Psoas muscle (tissue), 8 donors: ENCODE results near the gene DOP1A. TPM values are rescaled to one million over a fixed set of nuclear protein-coding genes. Genes with fewer than 3 reads are reported as not detected.

Experiments used
- ATAC-seq, 4 donors: fragments of 200-7000 bp; cut with Tn5 transposase; one replicate each; pipeline ENCODE4 v1.9.1; 2020; ENCODE audit warnings: moderate library complexity in 3 of 4, mild to moderate bottlenecking in 2 of 4
- DNase-seq, 2 donors: peaks; one replicate each; pipeline ENCODE4 v3.0.0-alpha.2; 2020
- H3K27ac ChIP-seq: fragments of 200-600 bp; one replicate; pipeline ENCODE4 v1.8.0; 2022
- H3K27me3 ChIP-seq, 3 donors: fragments of 200-600 bp in 1 of 3; one replicate each; pipeline versions ENCODE4 v1.6.1 to v1.8.0; 2013 to 2022; ENCODE audit warnings: low read length in 2 of 3, mild to moderate bottlenecking in 2 of 3, moderate library complexity in 1 of 3; ENCODE audit not compliant: insufficient read depth in 3 of 3
- H3K36me3 ChIP-seq, 2 donors: fragments of 200-600 bp in 1 of 2; one replicate each; pipeline versions ENCODE4 v1.6.1 to v1.8.0; 2013 to 2022; ENCODE audit warnings: low read depth in 1 of 2, mild to moderate bottlenecking in 1 of 2, moderate library complexity in 1 of 2; ENCODE audit not compliant: insufficient read depth in 1 of 2
- H3K4me1 ChIP-seq: fragments of 200-600 bp; one replicate; pipeline ENCODE4 v1.8.0; 2022
- H3K4me3 ChIP-seq: fragments of 200-600 bp; one replicate; pipeline ENCODE4 v1.8.0; 2022; ENCODE audit warnings: mild to moderate bottlenecking
- H3K9me3 ChIP-seq: fragments of 200-600 bp; one replicate; pipeline ENCODE4 v1.8.0; 2022
- WGBS, 3 donors: extraction: QIAGEN DNeasy Blood & Tissue Kit; methylation state at CpG; one replicate each; pipeline versions ENCODE4 v1.1.6 to v1.1.7; 2013; 5-methylcytosine and 5-hydroxymethylcytosine counted together
- intact Hi-C, 2 donors: fragments of 100-400 bp; cut with DNase I; formaldehyde crosslinking; loops; one replicate each; pipeline versions ENCODE4 v1.11.0 to v1.14.2; 2022
- polyA plus RNA-seq, 3 donors: library from polyadenylated mRNA; stranded (reverse); fragments of 200-250 nt; gene quantifications; one replicate each; pipeline ENCODE4 v1.2.3, GENCODE V29; 2013
- total RNA-seq, 4 donors: library from RNA; stranded (reverse); fragmentation: NEBNext Ultra II Directional in 2 of 4; extraction: Animal tissue kit (Norgen Biotek cat#: 25700) in 2 of 4; gene quantifications; one replicate each; pipeline versions ENCODE4 v1.2.1 to v1.2.4, GENCODE V29; 2021 to 2023
- TF ChIP-seq, protein P1 (sequence below): fragments of 200-600 bp; IDR thresholded peaks from one replicate; pipeline ENCODE4 v1.8.0; 2022; ENCODE audit warnings: antibody characterized with exemption
- donor health status: healthy with polysubstance abuse.
- donor health status: DM: no; HTN: no; CAD: no; lungs with moderate emphysema.
- donor health status: Bipolar disorder and iron deficiency.
- donor health status: healthy.
- donor health status: DM: yes; HTN: yes; CAD: no.
- donor health status: DM: no; HTN: no; CAD: no.
- donor health status: DM: no; HTN: no; CAD: no.
- donor health status: DM: yes; HTN: yes; CAD: no.

The DOP1A gene
- total and polyA plus RNA-seq, 7 donors, result 2.1 to 14.0 (median 12.7) TPM

- Histone ChIP-seq H3K36me3 (no peaks in the 10 kb centered on the region), H3K9me3 (no peaks in the 10 kb centered on the region), H3K27me3 (no peaks in the 10 kb centered on the region), H3K4me1 (no peaks in the 10 kb centered on the region), H3K4me3 (no peak overlapping the region), H3K27ac (no peak overlapping the region)
- TF ChIP-seq, protein P1, sequence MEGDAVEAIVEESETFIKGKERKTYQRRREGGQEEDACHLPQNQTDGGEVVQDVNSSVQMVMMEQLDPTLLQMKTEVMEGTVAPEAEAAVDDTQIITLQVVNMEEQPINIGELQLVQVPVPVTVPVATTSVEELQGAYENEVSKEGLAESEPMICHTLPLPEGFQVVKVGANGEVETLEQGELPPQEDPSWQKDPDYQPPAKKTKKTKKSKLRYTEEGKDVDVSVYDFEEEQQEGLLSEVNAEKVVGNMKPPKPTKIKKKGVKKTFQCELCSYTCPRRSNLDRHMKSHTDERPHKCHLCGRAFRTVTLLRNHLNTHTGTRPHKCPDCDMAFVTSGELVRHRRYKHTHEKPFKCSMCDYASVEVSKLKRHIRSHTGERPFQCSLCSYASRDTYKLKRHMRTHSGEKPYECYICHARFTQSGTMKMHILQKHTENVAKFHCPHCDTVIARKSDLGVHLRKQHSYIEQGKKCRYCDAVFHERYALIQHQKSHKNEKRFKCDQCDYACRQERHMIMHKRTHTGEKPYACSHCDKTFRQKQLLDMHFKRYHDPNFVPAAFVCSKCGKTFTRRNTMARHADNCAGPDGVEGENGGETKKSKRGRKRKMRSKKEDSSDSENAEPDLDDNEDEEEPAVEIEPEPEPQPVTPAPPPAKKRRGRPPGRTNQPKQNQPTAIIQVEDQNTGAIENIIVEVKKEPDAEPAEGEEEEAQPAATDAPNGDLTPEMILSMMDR, result no peak
- ATAC-seq (no peak), DNase-seq (no peak)
- WGBS, 3 donors, result 92 to 98% (median 96%) methylated on average over 2 of the region's 2 CpGs
- intact Hi-C loops, result no loop called here
These were observed 19.3 kb downstream of the DOP1A start for GRCh38 chr6:83086751-83087150.

DNA sequence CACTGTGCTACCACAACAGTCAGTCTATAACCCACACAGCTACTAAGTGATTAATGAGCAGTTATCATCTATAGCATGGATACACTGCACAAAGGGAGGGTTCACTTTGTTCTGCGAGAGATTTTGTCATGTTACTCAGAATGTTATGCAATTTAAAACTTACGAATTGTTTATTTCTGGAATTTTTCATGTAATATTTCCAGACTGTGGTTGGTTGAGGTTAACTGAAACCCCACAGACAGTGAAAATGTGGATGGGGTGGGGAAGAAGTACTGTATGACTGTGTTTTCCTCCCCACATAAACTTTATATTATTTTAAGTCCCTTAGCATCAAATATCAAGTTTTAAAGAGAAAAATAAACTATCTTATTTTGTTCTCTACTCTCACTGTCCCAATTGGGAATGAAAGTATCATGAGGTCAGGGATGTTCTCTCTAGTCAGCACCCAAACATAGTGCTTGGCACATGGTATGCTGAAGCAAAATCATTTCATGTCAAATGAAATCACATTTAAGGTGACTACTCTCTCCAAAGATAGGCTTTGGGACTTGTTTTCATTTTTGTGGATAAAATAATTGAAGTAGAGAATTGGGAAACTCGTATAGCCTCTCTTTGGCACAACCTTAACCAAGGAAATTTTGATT, 25.4 kb downstream of the DOP1A start:
- ATAC-seq (peak; percentile 71 to 96 (median 82)), DNase-seq (no peak)
- 75 to 81% (median 77%) methylated on average over 3 of the region's 3 CpGs for WGBS, 3 donors
- Histone ChIP-seq H3K4me1 (peaks cover 19% of the 10 kb centered on the region), H3K36me3 (no peaks in the 10 kb centered on the region), H3K4me3 (no peak overlapping the region), H3K9me3 (no peaks in the 10 kb centered on the region), H3K27ac (peak overlapping the region; percentile 56), H3K27me3 (no peaks in the 10 kb centered on the region)
- intact Hi-C loops, result no loop called here
- TF ChIP-seq, protein P1, result no peak

- Histone ChIP-seq H3K4me1 (peaks cover 19% of the 10 kb centered on the region), H3K27ac (no peak overlapping the region), H3K36me3 (peaks cover 0 to 10% of the 10 kb centered on the region in 2 donors), H3K9me3 (no peaks in the 10 kb centered on the region), H3K4me3 (no peak overlapping the region), H3K27me3 (no peaks in the 10 kb centered on the region)
- ATAC-seq, result no peak
- TF ChIP-seq, protein P1, result no peak
- DNase-seq, result no peak
- WGBS, 3 donors, result 87 to 90% (median 90%) methylated on average over 2 of the region's 2 CpGs
- intact Hi-C loops, result no loop called here
These were observed 29.3 kb downstream of the DOP1A start for GRCh38 chr6:83096791-83097190.

DNA sequence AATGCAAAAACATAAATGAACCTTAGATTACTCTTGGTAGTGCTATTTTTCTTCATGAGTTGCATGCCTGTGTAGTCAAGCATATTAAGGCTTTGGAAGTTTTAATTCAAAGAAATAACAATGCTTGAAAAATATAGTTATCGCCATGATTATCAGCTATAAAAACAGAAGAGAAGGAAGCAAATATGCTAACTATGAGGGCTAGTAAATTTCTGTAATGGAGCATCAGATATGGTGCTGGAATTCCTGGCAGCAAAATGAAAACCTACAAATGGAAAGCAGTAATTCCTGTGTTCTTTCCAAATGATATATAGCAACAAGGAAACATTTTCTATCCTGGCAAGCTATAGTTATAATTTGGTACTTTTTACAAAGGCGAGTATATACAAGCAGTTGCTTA, 29.7 kb downstream of the DOP1A start:
- intact Hi-C loops, result no loop called here
- no peak overlapping the region for H3K27ac ChIP-seq
- no peaks in the 10 kb centered on the region for H3K9me3 ChIP-seq
- no peak overlapping the region for H3K4me3 ChIP-seq
- TF ChIP-seq, protein P1, result no peak
- no peak for DNase-seq
- peaks cover 0 to 14% of the 10 kb centered on the region in 2 donors for H3K36me3 ChIP-seq
- no peaks in the 10 kb centered on the region for H3K27me3 ChIP-seq
- WGBS, 3 donors, result 80 to 90% (median 84%) methylated on average over 2 of the region's 2 CpGs
- ATAC-seq, result no peak
- peaks cover 19% of the 10 kb centered on the region for H3K4me1 ChIP-seq

DNA sequence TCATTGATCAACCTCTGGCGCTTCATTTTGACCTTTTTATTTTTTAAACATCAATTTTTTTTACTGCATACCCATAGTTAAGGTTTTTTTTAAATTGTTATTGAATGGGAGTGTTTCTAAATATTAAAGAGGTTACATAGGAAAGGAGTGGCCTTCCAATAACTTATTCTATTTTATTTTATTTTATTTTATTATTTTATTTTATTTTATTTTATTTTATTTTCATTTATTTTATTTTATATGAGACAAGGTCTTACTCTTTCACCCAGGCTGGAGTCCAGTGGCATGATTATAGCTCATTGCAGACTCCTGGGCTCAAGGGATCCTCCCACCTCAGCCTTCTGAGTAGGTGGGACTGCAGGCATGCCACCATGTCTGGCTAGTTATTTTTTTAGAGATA, 30.2 kb downstream of the DOP1A start:
- no peaks in the 10 kb centered on the region for H3K27me3 ChIP-seq

More for the DNA sequence above, 30.2 kb downstream of the DOP1A start:
- peaks cover 15% of the 10 kb centered on the region for H3K4me1 ChIP-seq
- H3K27ac ChIP-seq, result no peak overlapping the region
- H3K4me3 ChIP-seq, result no peak overlapping the region
- ATAC-seq (no peak), DNase-seq (no peak)
- 93 to 98% (median 97%) methylated on average over 1 of the region's 1 CpG for WGBS, 3 donors
- H3K9me3 ChIP-seq, result no peaks in the 10 kb centered on the region
- intact Hi-C loops, result no loop called here
- H3K36me3 ChIP-seq, result peaks cover 0 to 19% of the 10 kb centered on the region in 2 donors
- TF ChIP-seq, protein P1, result no peak
